ENCODE measurements around the gene EPYC.

EPYC gene

GRCh38 chr12:90958347-90958746 is 46.4 kb downstream of the EPYC start:
- H3K36me3 Mint-ChIP-seq: no peaks in the 10 kb centered on the region

GRCh38 chr12:90954921-90955320 is 49.9 kb downstream of the EPYC start, which contains the start of gene CCER1:
Gene CCER1 (minus strand): TSS chr12:90955176. CDS start chr12:90954742, 434 bp downstream.
- H3K4me1 Mint-ChIP-seq: no peaks in the 10 kb centered on the region
- no peak within 1 kb of the TSS for H3K27ac Mint-ChIP-seq
- H3K27me3 Mint-ChIP-seq: peaks cover 4% of the 10 kb centered on the region
- H3K4me3 Mint-ChIP-seq: no peak within 1 kb of the TSS
- CTCF ChIA-PET: no interaction called here
- DNase-seq: no peak
- H3K9me3 Mint-ChIP-seq: no peaks in the 10 kb centered on the region
- no peaks in the 10 kb centered on the region for H3K36me3 Mint-ChIP-seq

More at GRCh38 chr12:90958347-90958746, 46.4 kb downstream of the EPYC start:
- H3K9me3 Mint-ChIP-seq: no peaks in the 10 kb centered on the region
- H3K4me3 Mint-ChIP-seq: no peak overlapping the region
- H3K27ac Mint-ChIP-seq: no peak overlapping the region
- H3K27me3 Mint-ChIP-seq: peaks cover 4% of the 10 kb centered on the region
- CTCF ChIA-PET: interaction anchor here (0.9 to 1.6 kb wide), 5 partner anchors 13 to 150 kb away, joined by 3 to 7 read pairs (median 5); no protein-coding TSS in a partner anchor
- DNase-seq: no peak
- no peaks in the 10 kb centered on the region for H3K4me1 Mint-ChIP-seq

- Mint-ChIP-seq H3K4me1 (no peaks in the 10 kb centered on the region), H3K9me3 (no peaks in the 10 kb centered on the region), H3K27ac (no peak overlapping the region), H3K36me3 (no peaks in the 10 kb centered on the region), H3K4me3 (no peak overlapping the region), H3K27me3 (peaks cover 4% of the 10 kb centered on the region)
- DNase-seq: no peak
- CTCF ChIA-PET: no interaction called here
Observed at GRCh38 chr12:90954428-90954827, 50.3 kb downstream of the EPYC start.

GRCh38 chr12:90953956-90954421 is 50.8 kb downstream of the EPYC start:
- Mint-ChIP-seq H3K27me3 (peaks cover 4% of the 10 kb centered on the region), H3K4me3 (no peak overlapping the region), H3K4me1 (no peaks in the 10 kb centered on the region), H3K27ac (no peak overlapping the region), H3K9me3 (no peaks in the 10 kb centered on the region), H3K36me3 (no peaks in the 10 kb centered on the region)
- no peak for DNase-seq
- CTCF ChIA-PET: interaction anchor here (1.0 to 1.9 kb wide), 2 partner anchors 9 to 13 kb away, joined by 4 to 5 read pairs; no protein-coding TSS in a partner anchor

- Mint-ChIP-seq H3K36me3 (no peaks in the 10 kb centered on the region), H3K4me1 (no peaks in the 10 kb centered on the region), H3K4me3 (no peak overlapping the region), H3K27ac (no peak overlapping the region), H3K9me3 (no peaks in the 10 kb centered on the region), H3K27me3 (peaks cover 4% of the 10 kb centered on the region)
- CTCF ChIA-PET: no interaction called here
- no peak for DNase-seq
Observed at GRCh38 chr12:90951432-90952105, 53.2 kb downstream of the EPYC start.

GRCh38 chr12:90947869-90948268 is 56.9 kb downstream of the EPYC start:
- Mint-ChIP-seq H3K4me1 (no peaks in the 10 kb centered on the region), H3K27ac (no peak overlapping the region), H3K36me3 (no peaks in the 10 kb centered on the region), H3K27me3 (no peaks in the 10 kb centered on the region), H3K4me3 (no peak overlapping the region), H3K9me3 (no peaks in the 10 kb centered on the region)
- DNase-seq: no peak
- CTCF ChIA-PET: interaction anchor here (1.3 kb wide), 1 partner anchor 1703 kb away, joined by 4 read pairs; no protein-coding TSS in a partner anchor

GRCh38 chr12:90945070-90945649 is 59.6 kb downstream of the EPYC start:
- Mint-ChIP-seq H3K4me1 (no peaks in the 10 kb centered on the region), H3K4me3 (no peak overlapping the region), H3K27me3 (no peaks in the 10 kb centered on the region), H3K9me3 (no peaks in the 10 kb centered on the region), H3K27ac (no peak overlapping the region), H3K36me3 (no peaks in the 10 kb centered on the region)
- CTCF ChIA-PET: interaction anchor here (0.5 to 2.7 kb wide), 6 partner anchors 8 to 1063 kb away, joined by 3 to 18 read pairs (median 6); no protein-coding TSS in a partner anchor
- DNase-seq: no peak

GRCh38 chr12:90943255-90943654 is 61.5 kb downstream of the EPYC start:
- Mint-ChIP-seq H3K9me3 (no peaks in the 10 kb centered on the region), H3K27me3 (peaks cover 5% of the 10 kb centered on the region), H3K36me3 (no peaks in the 10 kb centered on the region), H3K27ac (no peak overlapping the region), H3K4me1 (no peaks in the 10 kb centered on the region), H3K4me3 (no peak overlapping the region)
- CTCF ChIA-PET: interaction anchor here (0.5 to 2.0 kb wide), 4 partner anchors 37 to 669 kb away, joined by 3 to 11 read pairs (median 4); no protein-coding TSS in a partner anchor
- DNase-seq: no peak

GRCh38 chr12:90940872-90941499 is 63.8 kb downstream of the EPYC start:
- no peaks in the 10 kb centered on the region for H3K9me3 Mint-ChIP-seq
- H3K36me3 Mint-ChIP-seq: no peaks in the 10 kb centered on the region
- no peak for DNase-seq
- H3K27me3 Mint-ChIP-seq: peaks cover 15% of the 10 kb centered on the region
- H3K4me3 Mint-ChIP-seq: no peak overlapping the region
- H3K27ac Mint-ChIP-seq: no peak overlapping the region
- CTCF ChIA-PET: interaction anchor here (1.2 kb wide), 1 partner anchor 12 kb away, joined by 5 read pairs; no protein-coding TSS in a partner anchor
- no peaks in the 10 kb centered on the region for H3K4me1 Mint-ChIP-seq

GRCh38 chr12:90939382-90939781 is 65.4 kb downstream of the EPYC start:
- Mint-ChIP-seq H3K27me3 (peaks cover 19% of the 10 kb centered on the region), H3K36me3 (no peaks in the 10 kb centered on the region), H3K27ac (no peak overlapping the region), H3K9me3 (no peaks in the 10 kb centered on the region), H3K4me1 (no peaks in the 10 kb centered on the region), H3K4me3 (no peak overlapping the region)
- no peak for DNase-seq
- CTCF ChIA-PET: interaction anchor here (1.3 kb wide), 2 partner anchors 35 to 1922 kb away, joined by 3 read pairs; no protein-coding TSS in a partner anchor

GRCh38 chr12:90938451-90938850 is 66.3 kb downstream of the EPYC start:
- H3K27ac Mint-ChIP-seq: no peak overlapping the region
- peaks cover 19% of the 10 kb centered on the region for H3K27me3 Mint-ChIP-seq
- no peaks in the 10 kb centered on the region for H3K4me1 Mint-ChIP-seq
- no peaks in the 10 kb centered on the region for H3K36me3 Mint-ChIP-seq
- no peak for DNase-seq
- H3K4me3 Mint-ChIP-seq: no peak overlapping the region
- no peaks in the 10 kb centered on the region for H3K9me3 Mint-ChIP-seq
- CTCF ChIA-PET: no interaction called here

- H3K9me3 Mint-ChIP-seq: no peaks in the 10 kb centered on the region
- no peak for DNase-seq
- no peaks in the 10 kb centered on the region for H3K4me1 Mint-ChIP-seq
- no peak overlapping the region for H3K27ac Mint-ChIP-seq
- H3K27me3 Mint-ChIP-seq: peaks cover 19% of the 10 kb centered on the region
- CTCF ChIA-PET: interaction anchor here (3.7 kb wide), 1 partner anchor 8 kb away, joined by 18 read pairs; no protein-coding TSS in a partner anchor
- no peak overlapping the region for H3K4me3 Mint-ChIP-seq
- H3K36me3 Mint-ChIP-seq: no peaks in the 10 kb centered on the region
Observed at GRCh38 chr12:90937651-90938050, 67.1 kb downstream of the EPYC start.

GRCh38 chr12:90936230-90937005 is 68.4 kb downstream of the EPYC start:
- Mint-ChIP-seq H3K27me3 (peaks cover 19% of the 10 kb centered on the region), H3K9me3 (no peaks in the 10 kb centered on the region), H3K27ac (no peak overlapping the region), H3K4me1 (no peaks in the 10 kb centered on the region), H3K36me3 (no peaks in the 10 kb centered on the region), H3K4me3 (no peak overlapping the region)
- no peak for DNase-seq
- CTCF ChIA-PET: interaction anchor here (1.1 to 3.7 kb wide), 3 partner anchors 9 to 31 kb away, joined by 3 to 18 read pairs (median 3); no protein-coding TSS in a partner anchor

- H3K27me3 Mint-ChIP-seq: no peaks in the 10 kb centered on the region
- DNase-seq: no peak
- H3K9me3 Mint-ChIP-seq: peaks cover 6% of the 10 kb centered on the region
- H3K4me1 Mint-ChIP-seq: no peaks in the 10 kb centered on the region
- H3K4me3 Mint-ChIP-seq: no peak overlapping the region
- CTCF ChIA-PET: no interaction called here
- no peak overlapping the region for H3K27ac Mint-ChIP-seq
- no peaks in the 10 kb centered on the region for H3K36me3 Mint-ChIP-seq
Observed at GRCh38 chr12:90925562-90925961, 79.2 kb downstream of the EPYC start.

Measured in activated naive CD4-positive, alpha-beta T cell treated with anti-CD3 and anti-CD28 coated beads, Interleukin-2, amount 10 ng/mL, durations not matched to agents 7 days and 5 days (primary cell).